Natural killer cell (primary cell): ENCODE results near the gene KIAA1671. TPM values are rescaled to one million over a fixed set of nuclear protein-coding genes. Genes with fewer than 3 reads are reported as not detected.

ENCODE experiments used
- ATAC-seq, 3 donors: fragments of 150-1000 bp in 2 of 3; fragments of 200-7000 bp in 1 of 3; cut with Tn5 transposase; 1 replicate in 1 of 3; 2 replicates in 2 of 3; pipeline ENCODE4 v1.10.0; 2021; ENCODE audit warnings: mild to moderate bottlenecking in 2 of 3, moderate library complexity in 2 of 3
- DNase-seq, 2 donors: peaks; one replicate each; pipeline versions ENCODE4 v3.0.0 to v3.0.0-alpha.2; 2013 to 2021; ENCODE audit warnings: mixed read lengths in 1 of 2
- H3K27ac ChIP-seq: one replicate; pipeline ENCODE4 v1.5.1; 2013; ENCODE audit warnings: mild to moderate bottlenecking, low read length
- H3K27me3 ChIP-seq: one replicate; pipeline ENCODE4 v1.6.1; 2013; ENCODE audit warnings: low read length; ENCODE audit not compliant: control insufficient read depth, insufficient read depth
- H3K36me3 ChIP-seq: one replicate; pipeline ENCODE4 v1.6.1; 2013; ENCODE audit warnings: low read length; ENCODE audit not compliant: control insufficient read depth, insufficient read depth
- H3K4me1 ChIP-seq: one replicate; pipeline ENCODE4 v1.6.1; 2013; ENCODE audit warnings: low read length; ENCODE audit not compliant: control insufficient read depth, insufficient read depth
- H3K4me3 ChIP-seq: one replicate; pipeline ENCODE4 v1.5.1; 2013; ENCODE audit warnings: low read length
- H3K9me3 ChIP-seq: one replicate; pipeline ENCODE4 v1.6.1; 2013; ENCODE audit warnings: low read length; ENCODE audit not compliant: control insufficient read depth, insufficient read depth
- H3K27ac Mint-ChIP-seq, 2 donors: one replicate each; pipeline ENCODE4 v1.8.0; 2022; ENCODE audit warnings: mild to moderate bottlenecking in 2 of 2, mixed read lengths in 2 of 2, moderate library complexity in 1 of 2
- H3K27me3 Mint-ChIP-seq, 2 donors: one replicate each; pipeline ENCODE4 v1.8.0; 2022; ENCODE audit warnings: low read depth in 2 of 2, mixed read lengths in 2 of 2
- H3K36me3 Mint-ChIP-seq: one replicate; pipeline ENCODE4 v1.8.0; 2022; ENCODE audit warnings: mixed read lengths
- H3K4me1 Mint-ChIP-seq, 2 donors: one replicate each; pipeline ENCODE4 v1.8.0; 2022; ENCODE audit warnings: mixed read lengths in 2 of 2
- H3K4me3 Mint-ChIP-seq: one replicate; pipeline ENCODE4 v1.8.0; 2022; ENCODE audit warnings: mild to moderate bottlenecking, moderate library complexity, mixed read lengths
- H3K9me3 Mint-ChIP-seq, 2 donors: one replicate each; pipeline ENCODE4 v1.8.0; 2022; ENCODE audit warnings: mixed read lengths in 2 of 2
- WGBS: methylation state at CpG from one replicate; pipeline ENCODE4 v1.1.7; 2013; ENCODE audit warnings: missing lambda C conversion rate; ENCODE audit not compliant: insufficient coverage; 5-methylcytosine and 5-hydroxymethylcytosine counted together
- intact Hi-C: fragments of 100-400 bp; cut with micrococcal nuclease; formaldehyde crosslinking; loops from one replicate; pipeline ENCODE4 v1.14.2; 2022
- total RNA-seq, 4 donors: library from RNA; stranded (reverse); fragments of 120-200 nt in 1 of 4; gene quantifications; one replicate each; pipeline versions ENCODE4 v1.2.3 to v1.2.4, GENCODE V29; 2013 to 2022
- TF ChIP-seq, protein P1 (sequence below): fragments of 200-600 bp; IDR thresholded peaks from one replicate; pipeline ENCODE4 v1.8.0; 2022; ENCODE audit warnings: antibody characterized with exemption

Gene KIAA1671
- total RNA-seq, 3 donors from 2014 or later (not counting 1 experiment from before 2014, with no cell fraction given): 3.6 to 24.0 (median 7.3) TPM

DNA sequence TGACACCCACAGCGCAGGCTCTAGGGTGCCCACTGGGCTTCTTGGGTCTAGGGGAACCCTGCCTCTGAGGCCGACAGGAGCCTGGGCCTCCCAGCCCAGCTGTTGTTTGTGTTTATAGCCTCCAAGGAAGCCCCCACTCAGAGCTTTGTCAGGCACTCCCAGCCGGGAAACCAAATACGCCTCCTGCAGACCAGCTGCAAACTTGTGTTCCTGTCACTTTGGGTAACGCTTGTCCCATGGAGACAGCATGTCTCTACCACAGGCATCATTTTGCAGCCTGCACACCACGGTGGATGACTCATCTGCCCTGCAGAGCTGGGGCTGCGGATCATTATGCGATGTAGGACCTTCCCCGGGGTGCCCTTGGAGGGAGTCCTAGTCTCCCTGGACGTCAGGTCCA, 206.5 kb downstream of the KIAA1671 start:
- no peak for DNase-seq
- Mint-ChIP-seq H3K27ac (no peak overlapping the region), H3K9me3 (no peaks in the 10 kb centered on the region), H3K36me3 (no peaks in the 10 kb centered on the region), H3K4me1 (no peaks in the 10 kb centered on the region), H3K4me3 (no peak overlapping the region), H3K27me3 (no peaks in the 10 kb centered on the region)
- Histone ChIP-seq H3K36me3 (no peaks in the 10 kb centered on the region), H3K4me3 (no peak overlapping the region), H3K9me3 (no peaks in the 10 kb centered on the region), H3K27ac (no peak overlapping the region), H3K27me3 (no peaks in the 10 kb centered on the region), H3K4me1 (peaks cover 4% of the 10 kb centered on the region)
- intact Hi-C loops: no loop called here
- TF ChIP-seq, protein P1, sequence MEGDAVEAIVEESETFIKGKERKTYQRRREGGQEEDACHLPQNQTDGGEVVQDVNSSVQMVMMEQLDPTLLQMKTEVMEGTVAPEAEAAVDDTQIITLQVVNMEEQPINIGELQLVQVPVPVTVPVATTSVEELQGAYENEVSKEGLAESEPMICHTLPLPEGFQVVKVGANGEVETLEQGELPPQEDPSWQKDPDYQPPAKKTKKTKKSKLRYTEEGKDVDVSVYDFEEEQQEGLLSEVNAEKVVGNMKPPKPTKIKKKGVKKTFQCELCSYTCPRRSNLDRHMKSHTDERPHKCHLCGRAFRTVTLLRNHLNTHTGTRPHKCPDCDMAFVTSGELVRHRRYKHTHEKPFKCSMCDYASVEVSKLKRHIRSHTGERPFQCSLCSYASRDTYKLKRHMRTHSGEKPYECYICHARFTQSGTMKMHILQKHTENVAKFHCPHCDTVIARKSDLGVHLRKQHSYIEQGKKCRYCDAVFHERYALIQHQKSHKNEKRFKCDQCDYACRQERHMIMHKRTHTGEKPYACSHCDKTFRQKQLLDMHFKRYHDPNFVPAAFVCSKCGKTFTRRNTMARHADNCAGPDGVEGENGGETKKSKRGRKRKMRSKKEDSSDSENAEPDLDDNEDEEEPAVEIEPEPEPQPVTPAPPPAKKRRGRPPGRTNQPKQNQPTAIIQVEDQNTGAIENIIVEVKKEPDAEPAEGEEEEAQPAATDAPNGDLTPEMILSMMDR: no peak
- peak in 2 of 3 donors; percentile 20 to 68 for ATAC-seq
- WGBS: 70% methylated on average over 10 of the region's 10 CpGs

DNA sequence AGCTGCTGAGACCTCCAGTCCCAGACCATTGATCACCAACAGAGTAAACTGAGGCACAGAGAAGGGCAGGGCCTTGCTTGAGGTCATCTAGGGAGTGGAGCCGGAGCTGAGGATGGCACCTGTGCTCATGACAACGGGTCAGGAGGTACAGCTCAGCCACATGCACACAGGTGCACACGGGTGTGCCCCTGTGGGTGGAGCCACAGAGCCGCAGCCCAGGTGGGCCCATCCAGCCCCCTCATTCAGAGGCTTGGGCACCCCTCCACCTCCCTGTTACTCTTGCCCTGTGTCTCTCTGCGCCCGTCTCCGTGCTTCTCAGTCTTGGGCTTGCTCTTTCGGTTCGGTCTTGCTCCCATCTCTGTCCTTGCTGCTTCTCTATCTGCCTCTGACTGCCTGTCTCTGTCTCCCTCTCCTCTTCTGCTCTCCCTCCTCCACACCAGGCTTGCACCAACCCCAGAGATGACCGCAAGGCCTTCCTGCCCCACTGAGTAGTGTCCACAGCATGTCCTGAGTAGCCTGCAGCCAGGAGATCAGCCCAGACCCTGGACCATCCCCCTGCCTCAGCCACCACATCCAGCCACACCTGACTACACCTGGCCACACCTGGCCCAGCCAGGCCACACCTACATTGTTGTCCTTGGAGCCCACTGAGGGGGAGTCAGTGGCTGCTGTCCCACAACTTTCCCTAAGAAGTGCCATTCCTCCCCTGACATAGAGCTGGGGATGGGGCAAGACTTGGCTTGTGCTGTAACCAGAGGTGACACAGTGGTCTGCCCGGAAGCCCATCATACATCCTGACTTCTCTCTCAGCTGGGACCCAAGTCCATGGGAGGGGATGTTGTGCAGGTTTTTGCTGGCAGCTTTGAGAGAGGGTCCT, 207.8 kb downstream of the KIAA1671 start:
- DNase-seq (no peak), ATAC-seq (no peak)
- TF ChIP-seq, protein P1: no peak
- H3K27ac Mint-ChIP-seq: no peak overlapping the region
- no peaks in the 10 kb centered on the region for H3K36me3 ChIP-seq
- H3K36me3 Mint-ChIP-seq: no peaks in the 10 kb centered on the region
- WGBS: 93% methylated on average over 11 of the region's 11 CpGs
- peaks cover 0 to 6% of the 10 kb centered on the region in 2 donors for H3K4me1 Mint-ChIP-seq
- H3K9me3 Mint-ChIP-seq: no peaks in the 10 kb centered on the region
- no peaks in the 10 kb centered on the region for H3K27me3 Mint-ChIP-seq
- no peaks in the 10 kb centered on the region for H3K9me3 ChIP-seq
- no peak overlapping the region for H3K27ac ChIP-seq
- H3K4me3 ChIP-seq: no peak overlapping the region
- H3K4me3 Mint-ChIP-seq: no peak overlapping the region
- intact Hi-C loops: no loop called here
- peaks cover 4% of the 10 kb centered on the region for H3K4me1 ChIP-seq
- H3K27me3 ChIP-seq: no peaks in the 10 kb centered on the region

DNA sequence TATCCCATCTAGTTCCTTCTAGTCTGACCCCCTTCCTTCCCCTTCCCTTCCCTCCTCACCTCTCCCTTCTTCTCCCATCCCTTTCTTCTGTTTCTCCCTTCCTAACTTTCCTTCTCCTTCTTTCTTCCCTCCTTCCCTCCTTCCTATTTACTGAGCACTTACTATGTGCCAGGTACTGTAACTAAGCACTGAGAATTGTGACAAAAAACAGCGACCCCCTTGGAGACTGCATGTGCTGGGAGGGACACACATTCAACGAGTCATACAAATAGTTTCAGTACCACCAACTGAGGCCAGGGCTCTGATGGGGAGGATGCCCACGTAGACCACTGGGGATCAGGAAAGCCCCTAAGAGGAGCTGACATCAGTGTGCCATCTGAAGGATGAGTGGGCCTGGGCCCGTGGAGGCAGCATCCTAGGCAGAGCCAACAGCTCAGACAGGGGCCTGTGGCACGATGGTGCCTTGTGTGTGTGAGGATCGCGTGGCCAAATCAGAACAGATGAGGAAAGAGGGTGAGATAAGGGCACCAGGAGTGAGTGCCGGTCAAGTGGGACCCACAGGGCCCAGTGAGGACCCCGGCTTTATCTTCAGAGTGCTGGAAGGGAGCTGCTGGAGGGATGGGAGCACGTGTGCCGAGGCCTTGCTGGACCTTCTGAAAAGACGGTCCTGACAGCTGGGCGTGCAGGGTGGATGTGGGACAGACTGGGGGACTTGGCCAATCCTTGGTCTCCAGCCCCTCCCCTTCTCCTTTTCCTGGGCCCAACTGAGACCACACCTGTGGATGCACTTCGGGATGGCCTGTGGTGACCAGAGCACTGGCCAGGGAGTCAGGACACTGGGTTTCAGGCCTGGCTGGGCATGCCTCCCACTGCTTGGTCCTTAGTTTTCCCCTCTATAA, 208.8 kb downstream of the KIAA1671 start:
- peaks cover 4% of the 10 kb centered on the region for H3K4me1 ChIP-seq
- Mint-ChIP-seq H3K4me3 (no peak overlapping the region), H3K9me3 (no peaks in the 10 kb centered on the region), H3K4me1 (peaks cover 0 to 7% of the 10 kb centered on the region in 2 donors), H3K36me3 (no peaks in the 10 kb centered on the region), H3K27me3 (no peaks in the 10 kb centered on the region), H3K27ac (no peak overlapping the region)
- WGBS: 80% methylated on average over 14 of the region's 14 CpGs
- no peak for ATAC-seq
- TF ChIP-seq, protein P1: no peak
- H3K27ac ChIP-seq: no peak overlapping the region
- no peak for DNase-seq
- no peak overlapping the region for H3K4me3 ChIP-seq
- intact Hi-C loops: no loop called here
- no peaks in the 10 kb centered on the region for H3K36me3 ChIP-seq
- no peaks in the 10 kb centered on the region for H3K27me3 ChIP-seq
- H3K9me3 ChIP-seq: no peaks in the 10 kb centered on the region
